22Rv1 (cell line): ENCODE data around the gene GRM4.

Experiments used
- H3K27ac ChIP-seq: fragments of 450-650 bp; 2 replicates; pipeline ENCODE4 v1.5.1; 2017
- CTCF ChIP-seq: fragments of 450-650 bp; IDR thresholded peaks from 2 replicates; pipeline ENCODE4 v1.5.1; 2017; ENCODE audit warnings: mild to moderate bottlenecking
- ZFX ChIP-seq: fragments of 450-650 bp; IDR thresholded peaks from 2 replicates; pipeline ENCODE4 v1.6.1; 2017; ENCODE audit warnings: antibody characterized with exemption, borderline replicate concordance

Gene GRM4

DNA sequence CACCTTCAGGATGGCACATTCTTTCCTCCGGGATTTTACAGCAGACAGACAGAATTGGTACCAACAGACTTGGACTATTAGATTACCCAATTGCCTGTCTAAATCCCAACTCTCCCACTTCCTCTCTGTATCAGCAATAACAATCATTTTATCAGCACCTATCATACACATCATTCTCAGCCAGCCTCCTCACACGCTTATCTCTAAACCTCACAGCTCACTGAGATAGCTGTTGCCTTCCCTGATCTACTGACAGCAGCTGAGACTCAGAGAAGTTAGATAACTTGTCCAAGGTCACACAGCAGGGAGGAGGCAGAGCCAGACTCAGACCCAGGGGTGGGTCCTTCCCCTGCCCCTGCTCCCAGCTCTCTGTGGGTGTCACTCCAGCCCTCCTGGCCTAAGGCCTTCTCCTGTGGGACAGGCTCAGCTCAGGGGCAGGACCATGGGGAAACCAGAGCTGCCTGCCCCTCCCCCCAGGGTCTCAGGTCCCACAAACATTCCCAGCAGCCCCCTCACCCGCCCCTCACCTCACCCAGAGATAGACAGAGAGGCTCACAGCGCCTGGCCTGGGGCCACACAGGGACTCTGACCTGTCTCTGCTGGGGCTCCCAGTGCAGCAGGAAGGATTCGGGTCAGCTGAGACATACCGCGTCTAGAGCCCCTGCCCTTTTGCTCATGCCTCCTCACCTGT lies 92.8 kb downstream of the GRM4 start:
- TF ChIP-seq CTCF (no peak), ZFX (no peak)
- H3K27ac ChIP-seq: no peak overlapping the region

GRCh38 chr6:34052071-34052825 lies 93.6 kb downstream of the GRM4 start:
- no peak overlapping the region for H3K27ac ChIP-seq
- no peak for TF ChIP-seq ZFX
- TF ChIP-seq CTCF: no peak

GRCh38 chr6:34051331-34051919 lies 94.5 kb downstream of the GRM4 start:
- TF ChIP-seq ZFX (no peak), CTCF (no peak)

DNA sequence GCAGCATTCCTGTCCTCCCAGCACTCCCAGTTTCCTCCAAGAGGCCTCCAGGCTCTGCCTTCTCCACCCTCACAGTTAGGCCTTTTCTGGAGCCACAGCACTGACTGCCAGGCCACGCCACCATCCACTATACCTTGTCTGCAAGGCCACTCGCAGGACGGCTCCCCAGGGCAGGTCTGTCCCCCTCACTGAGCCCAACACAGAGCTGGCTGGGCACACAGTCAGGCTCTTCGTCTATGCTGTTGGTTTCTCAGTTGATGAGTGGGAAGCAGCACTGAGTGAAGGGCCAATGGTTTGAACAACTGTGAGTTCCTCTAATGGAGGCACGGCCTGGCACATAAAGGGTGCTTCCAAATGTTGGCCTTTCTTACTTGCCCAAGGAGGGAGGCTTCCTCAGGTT lies 95.2 kb downstream of the GRM4 start:
- no peak for TF ChIP-seq ZFX
- TF ChIP-seq CTCF: no peak
- H3K27ac ChIP-seq: no peak overlapping the region

More at GRCh38 chr6:34051331-34051919, 94.5 kb downstream of the GRM4 start:
- no peak overlapping the region for H3K27ac ChIP-seq

DNA sequence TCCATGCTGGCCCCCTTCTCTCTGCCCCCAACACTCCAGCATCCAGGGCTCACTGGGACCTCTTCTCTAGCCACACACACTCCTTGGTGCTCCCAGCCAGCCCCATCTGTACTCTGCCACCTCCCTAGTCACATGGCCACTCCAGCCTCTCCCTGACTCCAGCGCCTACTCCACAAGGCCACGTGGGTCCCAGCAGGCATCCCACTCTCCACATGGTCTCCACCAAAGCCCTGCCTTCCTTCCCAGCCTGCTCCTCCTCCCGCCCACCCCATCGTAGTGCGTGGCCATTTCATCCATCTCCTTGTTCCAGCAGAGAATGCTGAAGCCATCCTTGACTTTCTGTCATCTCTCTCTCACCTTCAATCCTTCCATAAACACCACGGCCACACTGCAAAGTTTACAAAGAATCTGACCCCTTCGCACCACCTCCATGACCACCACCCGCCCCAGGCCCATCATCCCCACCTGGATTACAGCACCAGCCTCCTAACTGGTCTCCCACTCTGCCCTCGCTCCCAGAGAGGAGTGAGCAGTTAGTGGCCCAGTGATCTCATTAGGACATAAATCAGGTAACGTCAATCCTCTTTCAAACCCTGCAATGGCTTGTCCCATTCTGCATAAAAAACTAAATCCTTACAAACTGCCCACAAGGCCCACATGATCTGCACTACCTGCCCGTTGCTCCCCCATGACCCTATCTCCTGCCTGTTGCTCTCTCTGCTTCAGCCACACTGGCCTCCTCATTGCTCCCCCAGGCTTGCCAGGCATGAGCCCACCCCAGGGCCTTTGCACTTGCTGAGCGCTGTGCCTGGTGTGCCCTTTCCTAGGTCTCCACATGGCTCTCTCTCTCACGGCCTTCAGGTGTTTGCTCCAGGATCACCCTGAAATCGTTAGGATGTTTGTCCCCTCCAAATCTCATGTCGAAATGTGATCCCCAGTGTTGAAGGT lies 96.2 kb downstream of the GRM4 start:
- no peak overlapping the region for H3K27ac ChIP-seq
- no peak for TF ChIP-seq ZFX
- TF ChIP-seq CTCF: no peak

- no peak for TF ChIP-seq ZFX
- TF ChIP-seq CTCF: no peak
- H3K27ac ChIP-seq: no peak overlapping the region
Measured at GRCh38 chr6:34047913-34048867, 97.7 kb downstream of the GRM4 start.
